ENCODE data around the gene DMD.

DMD gene

DNA sequence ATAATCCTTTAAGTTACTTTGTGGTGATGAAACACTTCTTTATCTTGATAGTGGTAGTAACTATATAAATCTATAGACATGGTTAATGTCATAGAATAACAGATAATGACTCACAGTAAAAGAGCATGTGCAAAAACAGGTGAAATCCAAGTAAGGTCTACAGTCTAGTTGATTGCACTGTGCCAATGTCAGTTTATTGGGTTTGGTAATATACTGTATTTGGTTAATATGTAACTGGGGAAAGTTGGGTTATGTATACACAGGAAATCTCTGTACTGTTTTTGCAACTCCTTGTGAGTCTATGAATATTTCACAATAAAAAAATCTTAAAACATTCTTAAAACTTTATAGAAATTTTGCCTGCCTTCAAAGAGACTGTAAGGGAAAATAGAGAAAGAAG is 1071.9 kb downstream of the DMD start:
- no peaks in the 10 kb centered on the region for H3K36me3 ChIP-seq (ENCODE audit: control insufficient read depth, insufficient read depth, low read length)
- H3K9me3 ChIP-seq (ENCODE audit: control insufficient read depth, low read length) = no peaks in the 10 kb centered on the region
- no peak overlapping the region for H3K27ac ChIP-seq (ENCODE audit: low read depth, low read length, severe bottlenecking)
- H3K4me1 ChIP-seq (ENCODE audit: control insufficient read depth, insufficient read depth, low read length, poor library complexity, severe bottlenecking) = no peaks in the 10 kb centered on the region
- no peak overlapping the region for H3K4me3 ChIP-seq (ENCODE audit: extremely low read depth, insufficient read depth, low read length, poor library complexity, severe bottlenecking)

DNA sequence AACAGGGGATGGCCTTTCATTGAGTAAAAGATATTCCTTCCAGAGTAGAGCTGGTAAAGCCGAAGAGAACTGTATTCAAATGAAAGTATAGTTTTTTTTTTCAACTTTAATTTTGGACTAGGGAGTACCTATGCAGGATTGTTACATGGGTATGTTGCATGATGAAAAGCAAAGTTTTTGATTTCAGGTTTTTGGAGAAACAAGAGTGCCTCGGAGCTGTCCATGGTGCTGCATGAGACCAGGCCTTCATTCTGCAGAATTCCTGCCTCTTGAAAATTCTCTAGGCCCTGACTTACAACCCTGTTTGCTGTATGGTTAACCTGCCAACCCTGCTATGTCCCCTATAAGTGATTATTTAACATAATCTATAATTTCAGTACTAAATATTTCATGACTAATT is 1073.8 kb downstream of the DMD start:
- WGBS, 2 experiments (ENCODE audit: insufficient coverage in 2 of 2) = 57 to 63% methylated on average over 2 of the region's 2 CpGs
- Histone ChIP-seq H3K4me1 (ENCODE audit: control insufficient read depth, insufficient read depth, low read length, poor library complexity, severe bottlenecking) (no peaks in the 10 kb centered on the region), H3K4me3 (ENCODE audit: extremely low read depth, insufficient read depth, low read length, poor library complexity, severe bottlenecking) (no peak overlapping the region), H3K9me3 (ENCODE audit: control insufficient read depth, low read length) (no peaks in the 10 kb centered on the region), H3K36me3 (ENCODE audit: control insufficient read depth, insufficient read depth, low read length) (no peaks in the 10 kb centered on the region), H3K27ac (ENCODE audit: low read depth, low read length, severe bottlenecking) (no peak overlapping the region)

DNA sequence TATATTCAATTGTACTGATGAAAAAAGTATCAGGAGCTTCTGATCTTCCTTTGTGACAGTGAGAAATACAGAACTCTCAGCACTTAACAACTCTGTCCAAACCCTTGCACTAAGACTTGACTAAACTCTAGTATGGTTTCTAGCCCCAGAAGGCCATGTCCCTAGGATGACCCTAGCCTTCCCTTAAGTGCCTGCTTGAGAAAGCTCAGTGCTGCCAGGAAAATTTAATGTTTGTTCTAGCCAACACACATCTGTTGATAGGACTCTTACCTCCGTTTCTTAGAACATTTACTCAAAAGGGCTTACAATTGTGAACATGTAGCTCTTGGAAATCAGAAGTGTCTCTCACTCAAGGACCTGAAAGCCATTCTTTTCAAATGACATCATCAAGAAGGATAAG is 1084.4 kb downstream of the DMD start:
- Histone ChIP-seq H3K4me1 (ENCODE audit: control insufficient read depth, insufficient read depth, low read length, poor library complexity, severe bottlenecking) (peaks cover 3% of the 10 kb centered on the region), H3K9me3 (ENCODE audit: control insufficient read depth, low read length) (no peaks in the 10 kb centered on the region), H3K36me3 (ENCODE audit: control insufficient read depth, insufficient read depth, low read length) (no peaks in the 10 kb centered on the region), H3K4me3 (ENCODE audit: extremely low read depth, insufficient read depth, low read length, poor library complexity, severe bottlenecking) (no peak overlapping the region), H3K27ac (ENCODE audit: low read depth, low read length, severe bottlenecking) (no peak overlapping the region)
- no CpG with 5 or more reads among the region's 1 CpG for WGBS, 2 experiments (ENCODE audit: insufficient coverage in 2 of 2)

DNA sequence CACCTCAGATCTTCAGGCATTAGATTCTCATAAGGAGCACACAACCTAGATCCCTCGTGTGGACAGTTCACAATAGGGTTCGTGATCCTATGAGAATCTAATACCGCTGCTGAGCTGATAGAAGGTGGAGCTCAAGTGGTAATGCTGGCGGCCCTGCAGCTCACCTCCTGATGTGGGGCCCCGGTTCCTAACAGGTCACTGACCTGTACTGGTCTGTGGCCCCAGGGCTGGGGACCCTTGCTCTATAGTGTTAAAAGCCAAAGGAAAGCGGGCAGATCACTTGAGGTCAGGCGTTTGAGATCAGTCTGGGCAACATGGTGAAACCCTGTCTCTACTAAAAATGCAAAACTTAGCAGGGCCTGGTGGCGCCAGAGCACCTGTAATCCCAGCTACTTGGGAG is 1092.5 kb downstream of the DMD start:
- no peaks in the 10 kb centered on the region for H3K4me1 ChIP-seq (ENCODE audit: control insufficient read depth, insufficient read depth, low read length, poor library complexity, severe bottlenecking)
- 61 to 100% methylated on average over 1 to 4 of the region's 8 CpGs for WGBS, 2 experiments (ENCODE audit: insufficient coverage in 2 of 2)

DNA sequence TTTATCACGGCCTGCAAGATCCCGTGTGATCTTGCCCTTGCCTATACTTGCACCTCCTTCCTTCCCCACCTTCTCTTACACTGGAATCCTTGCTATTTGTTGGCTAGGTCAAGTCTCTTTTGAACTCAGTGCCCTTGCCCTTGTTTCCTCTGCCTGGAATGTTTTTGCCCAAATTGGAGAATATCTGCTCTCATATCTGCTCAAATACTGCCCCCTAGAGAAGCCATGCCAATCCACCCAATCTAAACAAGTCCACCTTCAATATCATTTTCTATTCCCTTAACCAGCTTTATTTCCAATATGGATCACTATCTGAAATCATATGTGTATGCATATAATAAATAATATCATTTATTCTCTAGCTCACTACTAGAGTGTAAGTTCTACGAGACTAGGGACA is 1095.3 kb downstream of the DMD start:
- H3K4me1 ChIP-seq (ENCODE audit: control insufficient read depth, insufficient read depth, low read length, poor library complexity, severe bottlenecking) = no peaks in the 10 kb centered on the region
- WGBS, 2 experiments (ENCODE audit: insufficient coverage in 2 of 2) = no CpG with 5 or more reads among the region's 3 CpGs
- no peak overlapping the region for H3K4me3 ChIP-seq (ENCODE audit: extremely low read depth, insufficient read depth, low read length, poor library complexity, severe bottlenecking)
- no peaks in the 10 kb centered on the region for H3K9me3 ChIP-seq (ENCODE audit: control insufficient read depth, low read length)
- H3K36me3 ChIP-seq (ENCODE audit: control insufficient read depth, insufficient read depth, low read length) = no peaks in the 10 kb centered on the region
- H3K27ac ChIP-seq (ENCODE audit: low read depth, low read length, severe bottlenecking) = no peak overlapping the region

More for the DNA sequence above, 1092.5 kb downstream of the DMD start:
- no peak overlapping the region for H3K4me3 ChIP-seq (ENCODE audit: extremely low read depth, insufficient read depth, low read length, poor library complexity, severe bottlenecking)
- H3K9me3 ChIP-seq (ENCODE audit: control insufficient read depth, low read length) = no peaks in the 10 kb centered on the region
- no peaks in the 10 kb centered on the region for H3K36me3 ChIP-seq (ENCODE audit: control insufficient read depth, insufficient read depth, low read length)
- no peak overlapping the region for H3K27ac ChIP-seq (ENCODE audit: low read depth, low read length, severe bottlenecking)

DNA sequence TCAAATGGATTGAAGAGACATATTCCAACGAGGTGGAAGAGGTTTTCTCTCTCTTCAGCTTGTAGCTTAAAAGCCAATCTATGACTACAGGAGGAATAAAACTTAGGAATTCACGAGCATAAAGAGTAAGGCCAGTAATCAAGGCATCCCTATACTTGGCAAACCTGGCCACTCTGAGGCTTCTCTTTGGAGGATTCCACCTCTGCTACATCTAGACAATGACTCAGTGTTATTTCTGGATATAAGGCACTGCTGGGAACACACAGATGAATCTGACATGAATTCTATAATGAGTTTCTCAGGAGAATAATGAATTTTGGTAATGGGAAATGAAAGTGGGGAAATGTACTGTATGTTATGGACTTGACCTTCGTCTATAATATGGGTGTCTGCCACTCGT is 1123.7 kb downstream of the DMD start:
- WGBS, 2 experiments (ENCODE audit: insufficient coverage in 2 of 2) = no CpG with 5 or more reads among the region's 4 CpGs
- Histone ChIP-seq H3K27ac (ENCODE audit: low read depth, low read length, severe bottlenecking) (no peak overlapping the region), H3K9me3 (ENCODE audit: control insufficient read depth, low read length) (no peaks in the 10 kb centered on the region), H3K36me3 (ENCODE audit: control insufficient read depth, insufficient read depth, low read length) (no peaks in the 10 kb centered on the region), H3K4me1 (ENCODE audit: control insufficient read depth, insufficient read depth, low read length, poor library complexity, severe bottlenecking) (no peaks in the 10 kb centered on the region), H3K4me3 (ENCODE audit: extremely low read depth, insufficient read depth, low read length, poor library complexity, severe bottlenecking) (no peak overlapping the region)

DNA sequence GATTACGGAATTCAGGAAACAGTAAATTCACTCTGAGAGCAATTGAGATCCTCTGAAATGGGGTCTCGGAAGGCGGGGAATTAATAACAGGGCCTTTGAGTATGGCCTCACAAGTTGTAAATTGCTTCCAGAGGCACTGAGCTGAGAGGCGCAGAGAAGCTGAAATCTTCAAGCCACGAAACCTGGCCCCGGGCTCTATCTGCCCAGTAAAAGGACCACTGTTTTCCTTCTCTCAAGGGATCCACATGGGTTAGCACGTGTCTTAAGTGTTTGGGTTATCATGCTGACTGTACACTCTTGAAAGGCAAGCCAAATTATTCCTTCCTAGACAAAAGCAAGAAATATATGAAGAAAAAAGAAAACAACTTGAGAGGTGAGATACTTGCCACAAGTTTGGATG is 1126.6 kb downstream of the DMD start:
- 91 to 100% methylated on average over 1 to 5 of the region's 7 CpGs for WGBS, 2 experiments (ENCODE audit: insufficient coverage in 2 of 2)
- H3K9me3 ChIP-seq (ENCODE audit: control insufficient read depth, low read length) = no peaks in the 10 kb centered on the region
- no peak overlapping the region for H3K27ac ChIP-seq (ENCODE audit: low read depth, low read length, severe bottlenecking)
- H3K4me3 ChIP-seq (ENCODE audit: extremely low read depth, insufficient read depth, low read length, poor library complexity, severe bottlenecking) = no peak overlapping the region
- no peaks in the 10 kb centered on the region for H3K36me3 ChIP-seq (ENCODE audit: control insufficient read depth, insufficient read depth, low read length)
- H3K4me1 ChIP-seq (ENCODE audit: control insufficient read depth, insufficient read depth, low read length, poor library complexity, severe bottlenecking) = no peaks in the 10 kb centered on the region

DNA sequence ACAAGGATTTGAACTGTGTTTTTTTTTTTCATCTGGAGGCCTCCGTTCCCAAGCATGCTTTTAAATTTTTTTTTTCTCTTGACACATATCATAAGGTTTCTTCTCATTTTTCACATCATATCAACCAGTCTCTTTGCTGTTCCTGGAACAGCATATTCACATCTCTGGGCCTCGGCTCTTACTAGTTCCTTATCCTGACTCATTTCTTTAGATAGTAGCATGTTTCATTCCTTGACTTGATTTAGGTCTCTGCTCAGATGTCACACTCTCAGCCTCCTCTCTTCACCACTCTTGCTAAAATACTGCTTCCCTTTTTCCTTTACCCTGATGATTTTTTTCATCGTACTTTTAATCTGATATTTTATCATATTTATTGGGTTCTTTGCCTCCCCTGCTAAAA is 1163.1 kb downstream of the DMD start:
- no peaks in the 10 kb centered on the region for H3K36me3 ChIP-seq (ENCODE audit: control insufficient read depth, insufficient read depth, low read length)
- H3K27ac ChIP-seq (ENCODE audit: low read depth, low read length, severe bottlenecking) = no peak overlapping the region
- H3K9me3 ChIP-seq (ENCODE audit: control insufficient read depth, low read length) = no peaks in the 10 kb centered on the region
- no peak overlapping the region for H3K4me3 ChIP-seq (ENCODE audit: extremely low read depth, insufficient read depth, low read length, poor library complexity, severe bottlenecking)
- no CpG with 5 or more reads among the region's 3 CpGs for WGBS, 2 experiments (ENCODE audit: insufficient coverage in 2 of 2)
- no peaks in the 10 kb centered on the region for H3K4me1 ChIP-seq (ENCODE audit: control insufficient read depth, insufficient read depth, low read length, poor library complexity, severe bottlenecking)

DNA sequence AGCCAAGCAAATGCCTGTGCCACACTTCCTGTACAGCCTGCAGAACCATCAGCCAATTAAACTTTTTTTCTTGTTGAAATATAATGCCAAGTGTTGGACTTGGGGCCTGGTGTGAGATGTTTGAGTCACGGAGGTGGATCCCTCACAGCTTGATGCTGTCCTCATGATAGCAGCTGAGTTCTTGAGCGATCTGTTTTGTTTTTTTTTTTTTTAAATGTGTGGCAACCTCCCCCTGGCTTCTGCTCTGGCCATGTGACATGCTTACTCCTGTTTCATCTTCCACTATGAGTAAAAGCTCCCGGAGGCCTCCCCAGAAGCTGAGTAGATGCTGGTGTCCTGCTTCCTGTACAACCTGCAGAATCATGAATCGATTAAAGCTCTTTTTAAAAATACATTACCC is 1166.2 kb downstream of the DMD start:
- no peaks in the 10 kb centered on the region for H3K4me1 ChIP-seq (ENCODE audit: control insufficient read depth, insufficient read depth, low read length, poor library complexity, severe bottlenecking)
- H3K36me3 ChIP-seq (ENCODE audit: control insufficient read depth, insufficient read depth, low read length) = no peaks in the 10 kb centered on the region
- WGBS, 2 experiments (ENCODE audit: insufficient coverage in 2 of 2) = 90% methylated on average over 2 of the region's 4 CpGs; no CpG with 5 or more reads in 1 of the 2 experiments
- H3K9me3 ChIP-seq (ENCODE audit: control insufficient read depth, low read length) = no peaks in the 10 kb centered on the region
- H3K27ac ChIP-seq (ENCODE audit: low read depth, low read length, severe bottlenecking) = no peak overlapping the region
- H3K4me3 ChIP-seq (ENCODE audit: extremely low read depth, insufficient read depth, low read length, poor library complexity, severe bottlenecking) = no peak overlapping the region

DNA sequence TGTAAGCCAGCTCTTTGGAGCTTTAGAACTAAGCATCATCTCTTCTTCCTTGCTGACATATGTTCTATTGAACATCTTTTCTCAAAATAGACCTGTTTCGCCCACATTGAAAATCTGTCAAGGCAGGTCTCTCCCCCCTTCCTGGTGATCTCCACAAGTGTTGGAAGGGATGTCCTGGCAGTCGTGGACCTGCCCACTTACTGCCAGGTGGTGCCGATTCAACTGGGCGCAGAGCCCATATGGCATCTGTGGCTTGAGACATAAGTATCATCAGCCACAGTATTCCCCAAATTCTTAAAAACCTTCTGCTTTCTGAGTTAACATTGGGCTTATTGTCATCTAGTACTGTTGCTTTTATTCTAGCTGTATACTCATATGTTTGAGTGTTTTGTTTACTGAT is 1170.2 kb downstream of the DMD start:
- Histone ChIP-seq H3K4me3 (ENCODE audit: extremely low read depth, insufficient read depth, low read length, poor library complexity, severe bottlenecking) (no peak overlapping the region), H3K4me1 (ENCODE audit: control insufficient read depth, insufficient read depth, low read length, poor library complexity, severe bottlenecking) (no peaks in the 10 kb centered on the region), H3K9me3 (ENCODE audit: control insufficient read depth, low read length) (no peaks in the 10 kb centered on the region), H3K27ac (ENCODE audit: low read depth, low read length, severe bottlenecking) (no peak overlapping the region), H3K36me3 (ENCODE audit: control insufficient read depth, insufficient read depth, low read length) (no peaks in the 10 kb centered on the region)
- 100% methylated on average over 1 of the region's 4 CpGs; no CpG with 5 or more reads in 1 of the 2 experiments for WGBS, 2 experiments (ENCODE audit: insufficient coverage in 2 of 2)

DNA sequence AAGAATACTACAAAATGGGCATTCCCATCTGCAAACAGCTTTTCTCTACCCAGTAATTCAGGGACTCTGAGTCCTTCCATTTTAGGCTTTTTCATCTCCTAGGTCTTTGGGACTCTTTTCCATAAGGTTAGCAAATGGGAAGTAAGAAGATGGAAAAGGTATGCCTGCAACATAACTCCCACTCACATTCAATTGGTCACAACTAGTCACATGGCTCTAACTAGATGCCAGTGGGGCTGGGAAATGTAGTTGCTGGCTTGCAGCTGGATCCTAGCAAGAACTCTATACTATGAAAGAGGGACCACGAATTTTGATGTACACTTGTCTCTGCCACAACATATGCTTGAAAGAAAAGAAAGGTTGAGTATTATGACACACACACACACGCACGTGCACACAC is 1184.6 kb downstream of the DMD start:
- H3K4me3 ChIP-seq (ENCODE audit: extremely low read depth, insufficient read depth, low read length, poor library complexity, severe bottlenecking) = no peak overlapping the region
- no peaks in the 10 kb centered on the region for H3K9me3 ChIP-seq (ENCODE audit: control insufficient read depth, low read length)
- H3K4me1 ChIP-seq (ENCODE audit: control insufficient read depth, insufficient read depth, low read length, poor library complexity, severe bottlenecking) = no peaks in the 10 kb centered on the region
- H3K27ac ChIP-seq (ENCODE audit: low read depth, low read length, severe bottlenecking) = no peak overlapping the region
- no CpG with 5 or more reads among the region's 3 CpGs for WGBS, 2 experiments (ENCODE audit: insufficient coverage in 2 of 2)
- H3K36me3 ChIP-seq (ENCODE audit: control insufficient read depth, insufficient read depth, low read length) = no peaks in the 10 kb centered on the region

DNA sequence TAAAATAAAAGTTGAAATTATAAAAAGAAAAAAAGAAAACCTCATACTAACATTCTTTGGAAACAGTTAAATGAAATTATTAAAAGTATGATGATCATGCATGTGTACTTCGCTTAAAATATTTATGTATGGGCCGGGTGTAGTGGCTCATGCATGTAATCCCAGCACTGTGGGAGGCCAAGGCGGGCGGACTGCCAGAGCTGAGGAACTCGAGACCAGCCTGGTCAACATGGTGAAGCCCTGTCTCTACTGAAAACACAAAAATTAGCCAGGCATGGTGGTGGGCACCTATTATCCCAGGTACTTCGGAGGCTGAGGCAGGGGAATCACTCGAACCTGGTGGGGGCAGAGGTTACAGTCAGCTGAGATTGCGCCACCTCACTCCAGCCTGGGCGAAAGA is 1187.3 kb downstream of the DMD start:
- no peak overlapping the region for H3K27ac ChIP-seq (ENCODE audit: low read depth, low read length, severe bottlenecking)
- H3K4me3 ChIP-seq (ENCODE audit: extremely low read depth, insufficient read depth, low read length, poor library complexity, severe bottlenecking) = no peak overlapping the region
- no peaks in the 10 kb centered on the region for H3K4me1 ChIP-seq (ENCODE audit: control insufficient read depth, insufficient read depth, low read length, poor library complexity, severe bottlenecking)
- H3K9me3 ChIP-seq (ENCODE audit: control insufficient read depth, low read length) = no peaks in the 10 kb centered on the region
- WGBS, 2 experiments (ENCODE audit: insufficient coverage in 2 of 2) = 86 to 100% methylated on average over 1 to 3 of the region's 9 CpGs
- H3K36me3 ChIP-seq (ENCODE audit: control insufficient read depth, insufficient read depth, low read length) = no peaks in the 10 kb centered on the region

Measured in mesodermal cell (in vitro differentiated cells).